GM12878 (cell line): Measurements from ENCODE around the gene QPCT. TPM values are rescaled to one million over a fixed set of nuclear protein-coding genes. Genes with fewer than 3 reads are reported as not detected.

ENCODE experiments used
- ATAC-seq: fragments of 200-7000 bp; cut with Tn5 transposase; 3 replicates; pipeline ENCODE4 v1.9.1; 2020; ENCODE audit warnings: mild to moderate bottlenecking, moderate library complexity
- BruUV-seq: library from RNA; stranded (reverse); fragments of 400-500 nt; replicated peaks from 2 replicates; lab custom pipeline; 2021; lab: Mats Ljungman, UMichigan
- CTCF ChIA-PET: fragments of 300-600 bp; sonication (Branson Sonifier 250); formaldehyde crosslinking; extraction: SDS; loops from one replicate; lab custom pipeline; 2021; ENCODE audit warnings: inconsistent platforms; lab: Yijun Ruan, JAX
- POLR2A ChIA-PET: fragments of 350-600 bp; formaldehyde crosslinking; extraction: SDS; loops from one replicate; lab custom pipeline; 2021; ENCODE audit warnings: inconsistent platforms; lab: Charles Lee
- RAD21 ChIA-PET: fragments of 300-600 bp; sonication (Branson Sonifier 250); formaldehyde crosslinking; loops from one replicate; lab custom pipeline; 2023; ENCODE audit warnings: antibody characterized with exemption; ENCODE audit not compliant: unreplicated experiment; lab: Charles Lee
- SMC1A ChIA-PET: fragments of 300-600 bp; sonication (Branson Sonifier 250); formaldehyde crosslinking; loops from one replicate; lab custom pipeline; 2023; ENCODE audit not compliant: unreplicated experiment, uncharacterized antibody; lab: Charles Lee
- DNase-seq: peaks from one replicate; pipeline ENCODE4 v3.0.0-alpha.2; 2011; ENCODE audit warnings: low read depth, low spot score
- FAIRE-seq: peaks from 3 replicates; lab custom pipeline; 2011; peaks lifted over from hg19 to GRCh38; lab: Jason Lieb, UNC
- H2AFZ ChIP-seq: 2 replicates; pipeline ENCODE4 v1.6.0; 2011; ENCODE audit warnings: low read depth, low read length, control low read depth; ENCODE audit not compliant: control insufficient read depth
- H3K27ac ChIP-seq: 2 replicates; pipeline ENCODE4 v1.5.1; 2011; ENCODE audit warnings: control low read depth; ENCODE audit not compliant: control insufficient read depth, insufficient read depth
- H3K27me3 ChIP-seq, 2 experiments: replicated peaks in 1 of 2; 2 replicates each; pipeline versions ENCODE4 v1.6.0 to v1.6.1; 2011; ENCODE audit warnings: low read length in 1 of 2; ENCODE audit not compliant: control insufficient read depth in 2 of 2, insufficient read depth in 2 of 2
- H3K36me3 ChIP-seq, 2 experiments: 2 replicates each; pipeline ENCODE4 v1.5.1; 2011; ENCODE audit warnings: low read length in 1 of 2; ENCODE audit not compliant: control insufficient read depth in 2 of 2, insufficient read depth in 2 of 2
- H3K4me1 ChIP-seq: 2 replicates; pipeline ENCODE4 v1.6.1; 2011; ENCODE audit warnings: mild to moderate bottlenecking, low read length, moderate library complexity, mixed read lengths; ENCODE audit not compliant: control insufficient read depth, insufficient read depth
- H3K4me2 ChIP-seq: 2 replicates; pipeline ENCODE4 v1.6.0; 2011; ENCODE audit warnings: control low read depth; ENCODE audit not compliant: control insufficient read depth, insufficient read depth
- H3K4me3 ChIP-seq: fragments of 200-600 bp; sonication (generic); 2 replicates; pipeline ENCODE4 v1.5.1; 2016
- H3K79me2 ChIP-seq: 2 replicates; pipeline ENCODE4 v1.6.0; 2011; ENCODE audit warnings: low read length; ENCODE audit not compliant: control insufficient read depth, insufficient read depth
- H3K9ac ChIP-seq: 2 replicates; pipeline ENCODE4 v1.8.0; 2011; ENCODE audit warnings: low read length, control low read depth, mixed read lengths; ENCODE audit not compliant: control insufficient read depth, insufficient read depth
- H3K9me3 ChIP-seq: replicated peaks from 3 replicates; pipeline ENCODE4 v1.5.1; 2011; ENCODE audit warnings: mild to moderate bottlenecking, low read length; ENCODE audit not compliant: control insufficient read depth, insufficient read depth
- H4K20me1 ChIP-seq: 2 replicates; pipeline ENCODE4 v1.6.0; 2011; ENCODE audit not compliant: control insufficient read depth, insufficient read depth
- BMI1 ChIP-seq: fragments of 450-650 bp; IDR thresholded peaks from 2 replicates; pipeline ENCODE4 v1.6.1; 2016; ENCODE audit warnings: mild to moderate bottlenecking, moderate library complexity, borderline replicate concordance
- HCFC1 ChIP-seq: fragments of 150-350 bp; IDR thresholded peaks from 2 replicates; pipeline ENCODE4 v1.6.1; 2014; ENCODE audit warnings: low read length
- IKZF1 ChIP-seq: fragments of 450-650 bp; conservative IDR thresholded peaks from 2 replicates; pipeline ENCODE4 v1.6.1; 2017; ENCODE audit warnings: antibody characterized with exemption, mild to moderate bottlenecking
- IRF4 ChIP-seq: IDR thresholded peaks from 2 replicates; pipeline ENCODE4 v1.6.1; 2011; ENCODE audit warnings: low read depth, low read length
- LARP7 ChIP-seq: fragments of 450-650 bp; IDR thresholded peaks from 2 replicates; pipeline ENCODE4 v1.6.1; 2017; ENCODE audit warnings: mild to moderate bottlenecking
- NKRF ChIP-seq: fragments of 450-650 bp; conservative IDR thresholded peaks from 2 replicates; pipeline ENCODE4 v1.6.1; 2017; ENCODE audit warnings: mild to moderate bottlenecking, moderate library complexity
- SMARCA5 ChIP-seq: fragments of 450-650 bp; IDR thresholded peaks from 2 replicates; pipeline ENCODE4 v1.6.1; 2017; ENCODE audit warnings: mild to moderate bottlenecking
- TCF7 ChIP-seq: IDR thresholded peaks from 2 replicates; pipeline ENCODE4 v1.6.1; 2014; ENCODE audit warnings: antibody characterized with exemption, borderline replicate concordance
- WGBS: methylation state at CpG from one replicate; pipeline ENCODE4 v1.1.6; 2016; ENCODE audit warnings: low lambda C conversion rate; ENCODE audit not compliant: insufficient replicate concordance, insufficient coverage; ENCODE audit errors: missing lambda C conversion rate; 5-methylcytosine and 5-hydroxymethylcytosine counted together
- in situ Hi-C: fragments of 300-500 bp; cut with MboI; formaldehyde crosslinking; loops from 9 replicates; pipeline ENCODE4 v1.14.3; 2018; ENCODE audit warnings: mixed read lengths
- intact Hi-C: fragments of 100-400 bp; cut with micrococcal nuclease; formaldehyde crosslinking; loops from one replicate; pipeline ENCODE4 v1.14.2; 2022; ENCODE audit not compliant: unreplicated experiment
- polyA plus RNA-seq, 11 experiments: library from polyadenylated mRNA; depleted of rRNA in 4 of 11; unstranded in 6 of 11; stranded (reverse) in 5 of 11; fragments of >200 nt; fragmentation: Nextera tagmentation in 4 of 11; fragmentation: Illumina TruSeq in 1 of 11; extraction: Ambion mirVana in 4 of 11; extraction: Trizol in 1 of 11; gene quantifications; 1 replicate in 1 of 11; 2 replicates in 10 of 11; pipeline versions ENCODE4 v1.2.1 to v1.2.3, GENCODE V29; 2011 to 2016; ENCODE audit warnings: inconsistent platforms in 2 of 11, missing spikeins in 2 of 11, low read depth in 1 of 11
- total RNA-seq, 4 experiments: library from RNA; depleted of rRNA in 3 of 4; stranded (reverse); fragments of >200 nt in 3 of 4; fragmentation: Illumina TruSeq in 1 of 4; extraction: Trizol in 1 of 4; gene quantifications; 2 replicates each; pipeline versions ENCODE4 v1.2.1 to v1.2.3, GENCODE V29; 2013 to 2021
- TF ChIP-seq, protein P1 (sequence below): fragments of 150-350 bp; IDR thresholded peaks from 2 replicates; pipeline ENCODE4 v1.6.1; 2016; ENCODE audit warnings: low read depth, low read length

The QPCT gene
- total and polyA plus RNA-seq, 10 of the 15 experiments (the other 5 are each of a cell fraction or from before 2014, with no cell fraction given): 0.14 to 0.86 (median 0.18) TPM; not detected in 1

DNA sequence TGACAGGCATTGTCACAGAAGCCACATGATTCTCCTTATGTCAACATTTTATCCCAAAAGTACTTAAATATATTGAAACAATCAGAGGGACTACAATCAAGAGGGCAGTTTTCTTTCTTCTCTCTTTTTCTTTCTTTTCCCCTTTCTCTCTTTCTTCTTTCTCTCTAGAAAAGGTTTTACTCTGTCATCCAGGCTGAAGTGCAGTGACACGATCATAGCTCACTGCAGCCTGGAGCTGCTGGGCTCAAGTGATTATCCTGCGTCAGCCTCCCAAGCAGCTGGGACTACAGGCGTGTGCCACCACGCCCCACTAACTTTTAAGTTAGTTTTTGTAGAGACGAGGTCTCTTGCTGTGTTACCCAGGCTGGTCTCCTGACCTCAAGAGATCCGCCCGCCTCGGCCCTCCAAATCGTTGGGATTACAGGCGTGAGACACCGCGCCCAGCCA is 18.8 kb upstream of the QPCT start:
- peaks cover 2 to 6% of the 10 kb centered on the region in 2 experiments for H3K27me3 ChIP-seq
- H3K9me3 ChIP-seq: no peaks in the 10 kb centered on the region
- H3K27ac ChIP-seq: no peak overlapping the region
- ChIA-PET RAD21 (interaction anchor here (1.1 kb wide), 1 partner anchor 50 kb away, joined by 3 read pairs; no protein-coding TSS in a partner anchor), POLR2A (no interaction called here), SMC1A (no interaction called here), CTCF (interaction anchor here (0.6 to 1.4 kb wide), 4 partner anchors 51 to 932 kb away, joined by 3 to 5 read pairs (median 4); no protein-coding TSS in a partner anchor)
- no TSS peak for BruUV-seq
- peak overlapping the region; percentile 63; the same call in 1 of the 2 replicates for H3K4me3 ChIP-seq
- H3K4me2 ChIP-seq: no peak overlapping the region
- peaks cover 5% of the 10 kb centered on the region for H3K79me2 ChIP-seq
- no peaks in the 10 kb centered on the region for H3K36me3 ChIP-seq
- 91% methylated on average over 12 of the region's 12 CpGs for WGBS
- in situ Hi-C loops (no loop called here), intact Hi-C loops (no loop called here)
- TF ChIP-seq NKRF (no peak), HCFC1 (no peak), IRF4 (no peak), IKZF1 (no peak), BMI1 (0 out of 2 replicates have a peak, but pooled peaks have one; percentile 13), LARP7 (no peak), SMARCA5 (no peak), TCF7 (no peak)
- TF ChIP-seq, protein P1, sequence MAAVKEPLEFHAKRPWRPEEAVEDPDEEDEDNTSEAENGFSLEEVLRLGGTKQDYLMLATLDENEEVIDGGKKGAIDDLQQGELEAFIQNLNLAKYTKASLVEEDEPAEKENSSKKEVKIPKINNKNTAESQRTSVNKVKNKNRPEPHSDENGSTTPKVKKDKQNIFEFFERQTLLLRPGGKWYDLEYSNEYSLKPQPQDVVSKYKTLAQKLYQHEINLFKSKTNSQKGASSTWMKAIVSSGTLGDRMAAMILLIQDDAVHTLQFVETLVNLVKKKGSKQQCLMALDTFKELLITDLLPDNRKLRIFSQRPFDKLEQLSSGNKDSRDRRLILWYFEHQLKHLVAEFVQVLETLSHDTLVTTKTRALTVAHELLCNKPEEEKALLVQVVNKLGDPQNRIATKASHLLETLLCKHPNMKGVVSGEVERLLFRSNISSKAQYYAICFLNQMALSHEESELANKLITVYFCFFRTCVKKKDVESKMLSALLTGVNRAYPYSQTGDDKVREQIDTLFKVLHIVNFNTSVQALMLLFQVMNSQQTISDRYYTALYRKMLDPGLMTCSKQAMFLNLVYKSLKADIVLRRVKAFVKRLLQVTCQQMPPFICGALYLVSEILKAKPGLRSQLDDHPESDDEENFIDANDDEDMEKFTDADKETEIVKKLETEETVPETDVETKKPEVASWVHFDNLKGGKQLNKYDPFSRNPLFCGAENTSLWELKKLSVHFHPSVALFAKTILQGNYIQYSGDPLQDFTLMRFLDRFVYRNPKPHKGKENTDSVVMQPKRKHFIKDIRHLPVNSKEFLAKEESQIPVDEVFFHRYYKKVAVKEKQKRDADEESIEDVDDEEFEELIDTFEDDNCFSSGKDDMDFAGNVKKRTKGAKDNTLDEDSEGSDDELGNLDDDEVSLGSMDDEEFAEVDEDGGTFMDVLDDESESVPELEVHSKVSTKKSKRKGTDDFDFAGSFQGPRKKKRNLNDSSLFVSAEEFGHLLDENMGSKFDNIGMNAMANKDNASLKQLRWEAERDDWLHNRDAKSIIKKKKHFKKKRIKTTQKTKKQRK: no peak
- H3K4me1 ChIP-seq: peaks cover 3% of the 10 kb centered on the region; the same call in 1 of the 2 replicates
- no peak overlapping the region for H3K9ac ChIP-seq
- ATAC-seq (no peak), FAIRE-seq (no peak), DNase-seq (no peak)
- peak overlapping the region; percentile 91; the same call in 1 of the 2 replicates for H2AFZ ChIP-seq
- H4K20me1 ChIP-seq: no peaks in the 10 kb centered on the region
